Hematopoietic multipotent progenitor cell treated with erythropoietin and hydrocortisone succinate and interleukin-3 and kit ligand, for 4 days (in vitro differentiated cells): ENCODE results near the gene MBNL2.

Experiments
- DNase-seq: peaks from one replicate; pipeline ENCODE4 v3.0.0-alpha.2; 2015

MBNL2 gene

GRCh38 chr13:97431171-97431764, 209.1 kb downstream of the MBNL2 start:
- no peak for DNase-seq

- DNase-seq = no peak
Measured at GRCh38 chr13:97432232-97432916, 210.2 kb downstream of the MBNL2 start.

DNA sequence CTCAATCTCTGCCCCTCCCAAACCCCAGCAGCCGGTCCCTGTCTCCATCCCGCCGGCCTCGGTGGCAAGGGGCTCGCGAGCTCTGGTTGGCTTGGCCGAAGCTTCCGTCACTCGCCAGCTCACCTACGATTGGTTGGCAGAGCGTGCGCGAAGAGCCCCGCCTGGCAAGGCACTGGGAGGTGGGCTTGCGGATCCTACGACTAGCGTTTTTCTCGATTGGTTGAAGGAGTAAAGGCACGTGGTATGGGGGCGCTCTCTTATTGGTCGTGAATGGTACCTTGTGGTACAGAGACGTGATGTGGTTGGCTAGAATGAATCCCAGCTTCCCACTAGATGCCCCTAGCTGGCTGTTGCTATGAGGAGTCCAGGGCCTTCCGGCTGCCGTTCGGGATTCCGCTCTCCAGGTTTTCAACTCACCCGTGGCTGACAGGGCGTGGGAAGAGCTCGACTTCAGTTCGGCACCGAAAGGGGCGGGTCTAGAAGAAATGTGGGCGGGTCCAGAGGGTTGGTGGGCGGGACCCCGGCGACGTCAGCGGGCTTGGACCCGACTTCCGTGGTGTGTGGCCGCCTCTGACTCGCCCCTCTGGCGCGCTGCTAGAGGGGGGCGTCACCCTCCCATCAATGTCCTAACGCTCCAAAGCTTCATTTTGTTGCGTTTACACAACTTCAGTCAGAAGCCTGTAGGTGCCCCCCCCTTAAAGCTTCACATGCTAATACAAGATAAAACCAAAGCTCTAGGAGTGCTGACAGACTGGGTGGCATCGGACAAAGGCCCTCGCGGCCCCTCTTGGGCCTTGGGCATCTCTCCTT, 211.0 kb downstream of the MBNL2 start:
- DNase-seq = peak; percentile 99

DNA sequence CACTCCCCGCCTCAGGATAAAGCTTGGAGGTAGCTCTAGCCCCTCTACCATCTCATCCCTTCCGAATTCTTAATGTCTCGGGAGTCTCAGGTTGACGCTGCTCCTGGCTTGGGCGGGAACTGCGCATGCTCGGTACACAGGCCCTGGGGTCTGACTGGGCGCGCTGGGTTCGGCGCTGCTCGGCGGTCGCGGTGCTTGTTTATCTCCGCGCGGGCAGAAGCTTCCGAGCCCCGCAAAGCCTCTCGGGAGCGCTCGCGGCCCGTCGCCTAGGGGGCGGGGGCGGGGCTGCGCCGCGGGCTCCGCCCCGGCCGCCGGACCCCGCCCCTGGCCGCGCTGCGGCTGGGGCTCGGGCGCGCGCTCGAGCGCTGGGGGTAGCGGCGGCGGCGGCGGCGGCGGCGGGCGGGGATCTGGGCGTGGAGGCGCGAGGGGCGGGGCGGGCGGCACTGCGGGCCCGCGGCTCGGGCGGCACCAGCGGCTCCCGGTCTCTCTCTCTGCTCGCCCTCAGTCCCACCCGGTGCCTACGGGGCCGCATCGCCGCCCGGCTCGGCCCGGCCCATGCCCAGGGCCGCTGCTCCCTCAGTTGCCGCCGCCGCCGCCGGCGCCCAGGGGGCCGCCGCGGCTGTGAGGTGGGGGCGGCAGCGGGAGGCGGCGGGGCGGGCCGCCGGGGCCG, 211.7 kb downstream of the MBNL2 start, which contains the start of gene RAP2A:
RAP2A (plus strand) TSS at position 443 of the 670 bp plus-strand sequence. CDS start 302 bp downstream, outside the sequence.
- DNase-seq = peak; percentile 97

DNA sequence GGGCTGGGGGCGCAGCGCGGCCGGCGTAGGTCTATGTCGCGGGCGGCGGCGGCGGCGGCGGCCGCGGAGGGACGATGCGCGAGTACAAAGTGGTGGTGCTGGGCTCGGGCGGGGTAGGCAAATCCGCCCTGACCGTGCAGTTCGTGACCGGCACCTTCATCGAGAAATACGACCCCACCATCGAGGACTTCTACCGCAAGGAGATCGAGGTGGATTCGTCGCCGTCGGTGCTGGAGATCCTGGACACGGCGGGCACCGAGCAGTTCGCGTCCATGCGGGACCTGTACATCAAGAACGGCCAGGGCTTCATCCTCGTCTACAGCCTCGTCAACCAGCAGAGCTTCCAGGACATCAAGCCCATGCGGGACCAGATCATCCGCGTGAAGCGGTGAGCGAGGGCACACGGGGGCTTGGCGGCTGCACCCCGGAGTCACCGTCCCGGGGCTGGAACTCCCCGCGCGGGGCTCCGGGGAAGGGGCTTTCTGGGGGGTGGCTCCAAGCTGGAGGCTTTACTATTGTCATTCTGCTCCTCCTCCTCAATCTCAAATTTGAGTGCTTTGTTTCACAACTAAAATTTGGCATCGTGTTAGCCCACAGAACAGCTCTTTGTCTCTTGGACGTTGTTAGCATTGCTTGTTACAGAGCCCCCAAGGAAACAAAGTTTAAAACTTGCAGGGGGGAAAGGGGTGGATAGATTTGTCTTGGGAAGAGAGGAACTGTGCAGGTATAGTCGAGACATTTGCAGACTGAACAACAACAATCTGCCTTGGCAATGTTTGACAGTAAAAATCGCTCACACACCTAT, 212.5 kb downstream of the MBNL2 start:
- peak; percentile 57 for DNase-seq

DNA sequence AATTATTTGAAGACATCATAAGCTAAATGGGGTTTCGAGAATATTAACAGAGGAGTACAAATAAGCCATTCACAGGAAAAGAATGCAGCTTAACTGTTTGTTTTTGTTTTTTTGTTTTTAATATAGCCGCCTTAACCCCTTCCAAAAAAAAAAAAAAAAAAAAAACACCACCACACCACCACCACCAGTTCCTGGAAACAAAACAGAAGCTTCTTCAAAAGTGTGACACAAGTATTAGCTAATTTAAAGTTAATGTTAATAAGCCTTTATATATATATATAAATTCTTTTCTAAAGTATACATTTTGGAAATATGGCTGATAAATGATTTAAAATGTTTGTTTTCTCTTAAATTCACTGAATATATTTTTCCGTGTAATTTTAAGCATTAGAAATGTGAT, 213.2 kb downstream of the MBNL2 start:
- DNase-seq = peak; percentile 48

DNA sequence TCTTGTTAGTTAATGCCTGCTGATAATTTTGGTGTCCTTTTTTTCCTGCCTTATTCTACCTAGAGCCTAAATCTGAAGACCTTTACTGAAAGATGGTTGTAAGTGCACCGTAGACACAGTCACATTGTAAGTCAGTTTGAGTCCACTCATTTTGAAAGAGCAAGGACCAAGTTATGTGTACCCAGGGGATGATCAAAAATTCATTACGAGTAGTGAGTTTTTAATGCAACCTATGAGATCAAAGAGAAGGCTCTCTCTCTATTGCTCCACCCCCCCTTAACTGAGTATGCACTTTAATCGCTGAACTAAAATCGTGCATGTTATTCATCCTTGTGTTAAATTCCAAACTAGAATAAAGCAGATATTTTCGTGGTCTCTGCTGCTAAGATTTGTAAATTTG, 213.7 kb downstream of the MBNL2 start:
- DNase-seq = no peak

- no peak for DNase-seq
Measured at GRCh38 chr13:97436845-97437244, 214.7 kb downstream of the MBNL2 start.

DNA sequence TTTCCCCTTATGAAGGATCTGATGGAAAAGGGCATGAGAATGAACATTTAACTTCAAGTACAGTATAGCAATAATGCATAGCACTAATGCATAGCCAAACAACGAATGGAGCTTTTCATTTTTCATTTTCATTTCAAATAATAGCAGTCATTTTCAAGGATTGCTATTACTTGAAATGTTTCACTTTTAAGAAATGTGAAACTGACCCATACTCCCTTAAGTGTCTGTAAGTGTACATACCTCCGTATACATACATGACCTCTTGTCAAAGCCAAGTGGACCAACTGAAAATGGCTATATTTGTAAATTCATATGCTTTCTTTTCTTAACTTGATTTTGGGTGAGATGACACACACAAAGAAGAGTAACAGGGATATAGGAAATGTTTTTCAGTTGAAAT, 215.6 kb downstream of the MBNL2 start:
- no peak for DNase-seq

DNA sequence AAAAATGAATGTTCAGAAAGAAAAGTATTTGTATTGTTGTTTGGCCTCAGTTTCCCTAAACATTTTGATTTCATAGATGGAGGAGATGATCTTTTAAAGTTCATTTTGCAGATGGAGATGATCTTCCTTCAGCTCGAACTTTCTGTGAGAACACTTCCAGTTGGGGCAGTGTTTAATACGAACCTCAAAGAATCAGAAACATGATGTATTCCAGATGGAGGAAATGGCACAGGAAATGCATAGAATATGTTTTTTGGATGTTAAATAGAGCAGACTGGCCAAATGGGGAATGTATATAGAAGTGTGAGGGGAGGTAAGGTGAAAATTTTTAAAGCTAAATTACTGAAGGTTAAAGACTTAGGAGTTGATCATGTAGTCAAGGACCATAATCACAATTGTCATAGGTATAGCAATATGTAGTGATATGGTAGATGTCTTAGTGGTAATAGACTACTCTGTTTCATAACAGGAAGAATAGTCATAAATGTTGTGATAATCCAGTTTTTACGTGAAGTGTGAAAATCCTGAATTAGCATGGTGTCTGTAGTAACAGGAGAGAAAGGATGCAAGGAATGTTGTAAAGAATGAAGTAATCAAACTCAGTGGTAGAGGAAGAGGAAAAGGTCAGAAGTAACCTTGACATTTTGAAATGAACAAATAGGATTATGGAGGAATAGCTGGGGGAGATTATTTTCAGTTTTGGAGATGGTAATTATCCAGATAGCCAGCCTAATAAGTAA, 216.9 kb downstream of the MBNL2 start:
- DNase-seq = no peak

GRCh38 chr13:97440598-97441170, 218.6 kb downstream of the MBNL2 start:
- no peak for DNase-seq

GRCh38 chr13:97441368-97441767, 219.2 kb downstream of the MBNL2 start:
- no peak for DNase-seq
